GM12872 (cell line): Measurements from ENCODE around the gene OPA3.

Source experiments
- CTCF ChIP-seq: IDR thresholded peaks from 3 replicates; pipeline ENCODE4 v1.5.1; 2011; ENCODE audit warnings: low read depth, mild to moderate bottlenecking, low read length, moderate library complexity; ENCODE audit not compliant: insufficient read depth

OPA3 gene

DNA sequence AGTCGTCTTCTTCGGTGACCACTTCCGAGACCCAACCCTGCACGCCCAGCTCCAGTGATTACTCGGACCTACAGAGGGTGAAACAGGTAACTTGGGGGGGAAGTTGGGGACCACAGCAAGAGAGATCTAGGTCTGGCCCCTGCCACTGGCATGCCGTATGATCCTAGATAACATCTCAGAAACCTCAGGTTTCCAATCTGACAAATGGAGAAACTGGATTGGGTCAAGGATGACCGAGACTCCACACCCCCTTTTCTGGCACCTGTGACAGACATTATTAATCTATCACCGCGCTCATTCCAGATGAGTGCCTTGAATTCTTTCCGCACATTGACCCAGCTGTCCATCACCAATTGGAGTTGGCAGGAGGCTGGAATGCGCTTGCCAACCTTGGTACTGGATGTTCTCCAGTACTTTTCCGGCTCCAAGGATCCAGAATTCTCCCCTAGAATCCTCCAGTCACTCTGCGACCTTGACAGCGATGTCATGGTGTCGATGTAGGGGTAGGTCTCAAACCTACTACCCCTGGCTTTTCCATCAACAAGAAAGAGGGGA lies 60.0 kb downstream of the OPA3 start:
- no peak for TF ChIP-seq CTCF

GRCh38 chr19:45523642-45524256 lies 60.9 kb downstream of the OPA3 start:
- TF ChIP-seq CTCF, result peak; percentile 93

GRCh38 chr19:45522010-45522941 lies 62.3 kb downstream of the OPA3 start:
- TF ChIP-seq CTCF, result no peak

DNA sequence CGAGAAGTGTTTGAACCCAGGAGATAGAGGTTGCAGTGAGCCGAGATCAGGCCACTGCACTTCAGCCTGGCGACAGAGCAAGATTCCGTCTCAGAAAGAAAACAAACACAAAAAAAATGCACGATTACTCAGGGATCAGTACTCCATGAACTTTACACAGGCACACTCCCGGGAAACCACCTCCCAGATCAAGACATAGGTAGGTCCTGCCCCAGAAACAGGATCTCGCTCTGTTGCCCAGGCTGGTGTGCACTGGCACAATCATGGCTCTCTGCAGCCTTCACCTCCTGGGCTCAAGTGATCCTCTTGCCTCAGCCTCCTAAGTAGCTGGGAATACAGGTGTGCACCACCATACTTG lies 66.2 kb downstream of the OPA3 start:
- TF ChIP-seq CTCF, result no peak

DNA sequence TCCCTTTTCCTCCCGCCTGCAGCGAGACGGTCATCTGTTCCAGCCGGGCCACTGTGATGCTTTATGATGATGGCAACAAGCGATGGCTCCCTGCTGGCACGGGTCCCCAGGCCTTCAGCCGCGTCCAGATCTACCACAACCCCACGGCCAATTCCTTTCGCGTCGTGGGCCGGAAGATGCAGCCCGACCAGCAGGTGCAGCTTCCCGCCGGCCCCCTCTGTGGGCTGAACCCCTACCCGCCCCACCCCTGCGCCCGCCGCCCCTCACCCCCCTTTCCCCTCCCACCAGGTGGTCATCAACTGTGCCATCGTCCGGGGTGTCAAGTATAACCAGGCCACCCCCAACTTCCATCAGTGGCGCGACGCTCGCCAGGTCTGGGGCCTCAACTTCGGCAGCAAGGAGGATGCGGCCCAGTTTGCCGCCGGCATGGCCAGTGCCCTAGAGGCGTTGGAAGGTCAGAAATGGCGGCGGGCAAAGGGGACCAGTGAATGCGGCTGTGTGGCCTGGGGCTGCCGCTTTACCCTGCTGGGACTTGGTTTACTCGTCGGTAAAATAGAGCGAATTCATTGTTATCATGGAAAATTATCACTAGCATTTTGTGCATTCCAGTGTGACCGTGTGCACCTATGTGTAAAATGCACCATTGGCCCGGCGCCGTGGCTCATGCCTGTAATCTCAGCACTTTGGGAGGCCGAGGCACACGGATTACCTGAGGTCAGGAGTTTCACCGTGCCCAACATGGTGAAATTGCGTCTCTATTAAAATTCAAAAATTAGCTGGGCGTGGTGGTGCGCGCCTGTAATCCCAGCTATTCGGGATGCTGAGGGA lies 66.7 kb downstream of the OPA3 start:
- TF ChIP-seq CTCF, result no peak

DNA sequence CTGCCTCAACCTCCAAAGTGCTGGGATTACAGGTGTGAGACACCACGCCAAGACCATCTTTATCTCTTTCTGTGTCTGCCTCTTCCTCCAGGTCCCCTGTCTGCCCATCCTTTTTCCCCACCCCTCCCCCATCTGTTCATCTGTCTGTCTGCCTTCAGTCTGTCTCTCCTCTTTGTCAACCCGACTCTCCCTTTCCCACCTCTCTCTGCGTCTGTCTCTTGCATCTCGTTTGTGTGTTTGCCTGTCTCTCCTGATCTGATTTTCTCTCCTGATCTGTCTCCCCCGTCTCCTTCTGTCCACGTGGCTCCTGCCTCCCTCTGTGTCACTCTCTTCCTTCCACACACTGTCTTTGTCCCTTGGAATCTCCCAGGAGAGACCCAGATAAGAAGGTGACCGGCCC lies 67.4 kb downstream of the OPA3 start:
- no peak for TF ChIP-seq CTCF
